SK-N-SH treated with all-trans-retinoic acid at 6 μM for 48 hours (cell line): Measurements from ENCODE around the gene GPRIN2.

Source experiments
- ATAC-seq: fragments of 200-7000 bp; cut with Tn5 transposase; 3 replicates; pipeline ENCODE4 v1.9.1; 2020; ENCODE audit warnings: mild to moderate bottlenecking, moderate library complexity
- ARNTL ChIP-seq: fragments of 450-650 bp; formaldehyde crosslinking; IDR thresholded peaks from 2 replicates; pipeline ENCODE4 v1.5.0; 2020; ENCODE audit warnings: low read depth, mild to moderate bottlenecking, moderate library complexity, borderline replicate concordance
- BACH2 ChIP-seq: fragments of 250-450 bp; sonication (Bioruptor Pico); IDR thresholded peaks from 2 replicates; pipeline ENCODE4 v1.9.0; 2021; ENCODE audit warnings: mild to moderate bottlenecking, borderline replicate concordance
- CREB5 ChIP-seq: fragments of 250-450 bp; sonication (Bioruptor Pico); IDR thresholded peaks from 2 replicates; pipeline ENCODE4 v1.5.1; 2020; ENCODE audit warnings: low read depth, mild to moderate bottlenecking, moderate library complexity
- CSDC2 ChIP-seq: fragments of 250-450 bp; sonication (Bioruptor Pico); IDR thresholded peaks from 2 replicates; pipeline ENCODE4 v1.5.0; 2020; ENCODE audit warnings: mild to moderate bottlenecking, moderate library complexity
- CSRNP3 ChIP-seq: fragments of 250-450 bp; sonication (Bioruptor Pico); IDR thresholded peaks from 2 replicates; pipeline ENCODE4 v1.5.1; 2021; ENCODE audit warnings: mild to moderate bottlenecking, moderate library complexity
- GLIS3 ChIP-seq: fragments of 250-450 bp; sonication (Bioruptor Pico); IDR thresholded peaks from 2 replicates; pipeline ENCODE4 v1.5.0; 2020; ENCODE audit warnings: mild to moderate bottlenecking, moderate library complexity
- ISL1 ChIP-seq: fragments of 250-450 bp; sonication (Bioruptor Pico); IDR thresholded peaks from 2 replicates; pipeline ENCODE4 v2.1.2; 2022; ENCODE audit warnings: mild to moderate bottlenecking, moderate library complexity
- OSR1 ChIP-seq: fragments of 250-450 bp; sonication (Bioruptor Pico); IDR thresholded peaks from 2 replicates; pipeline ENCODE4 v1.8.0; 2022; ENCODE audit warnings: moderate library complexity, mild to moderate bottlenecking, inconsistent platforms
- RARB ChIP-seq: fragments of 250-450 bp; sonication (Bioruptor Pico); IDR thresholded peaks from 2 replicates; pipeline ENCODE4 v1.8.0; 2021; ENCODE audit warnings: mild to moderate bottlenecking, moderate library complexity
- SNAI2 ChIP-seq: fragments of 250-450 bp; sonication (Bioruptor Pico); IDR thresholded peaks from 2 replicates; pipeline ENCODE4 v1.5.0; 2020; ENCODE audit warnings: mild to moderate bottlenecking, moderate library complexity
- TCF4 ChIP-seq: fragments of 250-450 bp; sonication (Bioruptor Pico); IDR thresholded peaks from 2 replicates; pipeline ENCODE4 v1.8.0; 2021; ENCODE audit warnings: mild to moderate bottlenecking, moderate library complexity, borderline replicate concordance
- TOX ChIP-seq: fragments of 250-450 bp; sonication (Bioruptor Pico); IDR thresholded peaks from 2 replicates; pipeline ENCODE4 v1.8.0; 2021; ENCODE audit warnings: mild to moderate bottlenecking, moderate library complexity, borderline replicate concordance
- TSHZ2 ChIP-seq: fragments of 250-450 bp; sonication (Bioruptor Pico); IDR thresholded peaks from 2 replicates; pipeline ENCODE4 v1.5.0; 2020; ENCODE audit warnings: mild to moderate bottlenecking, moderate library complexity
- ZC3H10 ChIP-seq: fragments of 250-450 bp; sonication (Bioruptor Pico); IDR thresholded peaks from 2 replicates; pipeline ENCODE4 v1.5.1; 2021; ENCODE audit warnings: mild to moderate bottlenecking, moderate library complexity
- ZFP3 ChIP-seq: fragments of 250-450 bp; sonication (Bioruptor Pico); IDR thresholded peaks from 2 replicates; pipeline ENCODE4 v1.5.0; 2020; ENCODE audit warnings: mild to moderate bottlenecking, moderate library complexity
- ZFP30 ChIP-seq: fragments of 450-650 bp; formaldehyde crosslinking; IDR thresholded peaks from 2 replicates; pipeline ENCODE4 v1.5.0; 2022; ENCODE audit warnings: mild to moderate bottlenecking, moderate library complexity
- ZNF565 ChIP-seq: fragments of 450-650 bp; formaldehyde crosslinking; conservative IDR thresholded peaks from 2 replicates; pipeline ENCODE4 v1.5.0; 2020; ENCODE audit warnings: low read depth, mild to moderate bottlenecking, moderate library complexity
- ZNF70 ChIP-seq: fragments of 450-650 bp; formaldehyde crosslinking; IDR thresholded peaks from 2 replicates; pipeline ENCODE4 v1.5.0; 2020; ENCODE audit warnings: mild to moderate bottlenecking, moderate library complexity
- ZNF8 ChIP-seq: fragments of 450-650 bp; formaldehyde crosslinking; IDR thresholded peaks from 2 replicates; pipeline ENCODE4 v1.5.0; 2020; ENCODE audit warnings: mild to moderate bottlenecking, moderate library complexity
- TF ChIP-seq, protein P1 (sequence below): fragments of 250-450 bp; sonication (Bioruptor Pico); IDR thresholded peaks from 2 replicates; pipeline ENCODE4 v1.8.0; 2020; ENCODE audit warnings: mild to moderate bottlenecking, moderate library complexity, borderline replicate concordance
- TF ChIP-seq, protein P2 (sequence below): fragments of 250-450 bp; sonication (Bioruptor Pico); IDR thresholded peaks from 2 replicates; pipeline ENCODE4 v1.8.0; 2021; ENCODE audit warnings: low read depth, mild to moderate bottlenecking, moderate library complexity, borderline replicate concordance

Gene GPRIN2

DNA sequence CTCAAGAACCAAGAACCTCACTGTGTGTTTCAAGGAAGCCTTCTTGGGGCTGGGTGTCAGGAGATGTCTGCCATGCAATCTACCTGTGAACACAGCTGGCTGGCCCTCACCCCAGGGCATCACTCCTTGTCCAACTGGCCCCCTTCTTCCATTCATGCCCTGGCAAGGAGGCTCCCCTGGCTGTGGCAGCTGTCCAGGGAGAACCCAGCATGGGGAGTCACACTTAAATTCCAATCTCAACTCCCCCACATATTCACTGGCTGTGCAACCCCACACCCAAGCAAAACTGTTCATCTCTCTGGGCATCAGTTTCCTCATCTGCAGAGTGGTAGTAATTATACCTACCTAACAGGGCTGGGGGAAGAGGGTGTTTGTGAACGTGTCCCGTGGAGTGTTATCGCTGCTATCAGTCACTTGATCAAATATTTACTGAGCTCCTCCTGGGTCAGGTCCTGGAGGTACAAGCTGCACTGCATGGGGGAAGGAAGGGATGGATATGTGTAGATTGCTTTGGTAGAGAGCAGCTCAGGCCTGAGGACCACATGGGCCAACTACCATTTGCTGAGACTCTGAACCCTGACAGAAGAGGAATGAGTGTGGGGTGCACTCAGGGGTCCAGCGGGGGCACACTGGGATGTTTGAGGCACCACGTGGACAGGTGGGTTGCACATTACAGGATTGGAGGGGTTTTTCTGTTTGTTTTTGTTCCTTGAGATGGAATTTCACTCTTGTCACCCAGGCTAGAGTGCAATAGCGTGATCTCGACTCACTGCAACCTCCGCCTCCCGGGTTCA is 2.1 kb upstream of the GPRIN2 start (continued):
- TF ChIP-seq SNAI2 (CRISPR knock-in tag) (no peak), CSDC2 (CRISPR knock-in tag) (no peak)

GRCh38 chr10:46558122-46558391 is 1.6 kb upstream of the GPRIN2 start:
- TF ChIP-seq ZFP3 (CRISPR knock-in tag), result no peak
- TF ChIP-seq CREB5 (CRISPR knock-in tag), result no peak
- no peak for ATAC-seq

- ATAC-seq, result no peak
- TF ChIP-seq ARNTL (CRISPR knock-in tag) (no peak), TOX (CRISPR knock-in tag) (no peak), GLIS3 (no peak), BACH2 (CRISPR knock-in tag) (no peak), TSHZ2 (CRISPR knock-in tag) (no peak), ZFP30 (CRISPR knock-in tag) (no peak), TCF4 (CRISPR knock-in tag) (no peak), ZNF8 (CRISPR knock-in tag) (no peak), ZFP3 (CRISPR knock-in tag) (no peak), ZNF565 (CRISPR knock-in tag) (no peak), ISL1 (CRISPR knock-in tag) (no peak), OSR1 (CRISPR knock-in tag) (no peak), CREB5 (CRISPR knock-in tag) (no peak), ZC3H10 (no peak), ZNF70 (CRISPR knock-in tag) (no peak), RARB (CRISPR knock-in tag) (no peak), SNAI2 (CRISPR knock-in tag) (no peak), CSRNP3 (CRISPR knock-in tag) (no peak)
- TF ChIP-seq, protein P1, sequence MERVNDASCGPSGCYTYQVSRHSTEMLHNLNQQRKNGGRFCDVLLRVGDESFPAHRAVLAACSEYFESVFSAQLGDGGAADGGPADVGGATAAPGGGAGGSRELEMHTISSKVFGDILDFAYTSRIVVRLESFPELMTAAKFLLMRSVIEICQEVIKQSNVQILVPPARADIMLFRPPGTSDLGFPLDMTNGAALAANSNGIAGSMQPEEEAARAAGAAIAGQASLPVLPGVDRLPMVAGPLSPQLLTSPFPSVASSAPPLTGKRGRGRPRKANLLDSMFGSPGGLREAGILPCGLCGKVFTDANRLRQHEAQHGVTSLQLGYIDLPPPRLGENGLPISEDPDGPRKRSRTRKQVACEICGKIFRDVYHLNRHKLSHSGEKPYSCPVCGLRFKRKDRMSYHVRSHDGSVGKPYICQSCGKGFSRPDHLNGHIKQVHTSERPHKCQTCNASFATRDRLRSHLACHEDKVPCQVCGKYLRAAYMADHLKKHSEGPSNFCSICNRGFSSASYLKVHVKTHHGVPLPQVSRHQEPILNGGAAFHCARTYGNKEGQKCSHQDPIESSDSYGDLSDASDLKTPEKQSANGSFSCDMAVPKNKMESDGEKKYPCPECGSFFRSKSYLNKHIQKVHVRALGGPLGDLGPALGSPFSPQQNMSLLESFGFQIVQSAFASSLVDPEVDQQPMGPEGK (CRISPR knock-in tag), result no peak
- TF ChIP-seq, protein P2, sequence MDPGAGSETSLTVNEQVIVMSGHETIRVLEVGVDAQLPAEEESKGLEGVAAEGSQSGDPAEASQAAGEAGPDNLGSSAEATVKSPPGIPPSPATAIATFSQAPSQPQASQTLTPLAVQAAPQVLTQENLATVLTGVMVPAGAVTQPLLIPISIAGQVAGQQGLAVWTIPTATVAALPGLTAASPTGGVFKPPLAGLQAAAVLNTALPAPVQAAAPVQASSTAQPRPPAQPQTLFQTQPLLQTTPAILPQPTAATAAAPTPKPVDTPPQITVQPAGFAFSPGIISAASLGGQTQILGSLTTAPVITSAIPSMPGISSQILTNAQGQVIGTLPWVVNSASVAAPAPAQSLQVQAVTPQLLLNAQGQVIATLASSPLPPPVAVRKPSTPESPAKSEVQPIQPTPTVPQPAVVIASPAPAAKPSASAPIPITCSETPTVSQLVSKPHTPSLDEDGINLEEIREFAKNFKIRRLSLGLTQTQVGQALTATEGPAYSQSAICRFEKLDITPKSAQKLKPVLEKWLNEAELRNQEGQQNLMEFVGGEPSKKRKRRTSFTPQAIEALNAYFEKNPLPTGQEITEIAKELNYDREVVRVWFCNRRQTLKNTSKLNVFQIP (CRISPR knock-in tag), result no peak
Measured at GRCh38 chr10:46557319-46558121, 1.1 kb upstream of the GPRIN2 start.
